Measurements from ENCODE around the gene TMEM200A. TPM values are rescaled to one million over a fixed set of nuclear protein-coding genes. Genes with fewer than 3 reads are reported as not detected.

The TMEM200A gene
- total RNA-seq, 1 donor from 2014 or later = 12.8 TPM

- H3K4me1 Mint-ChIP-seq = peaks cover 13% of the 10 kb centered on the region
- Histone ChIP-seq H3K4me2 (no peak overlapping the region), H3K4me3 (no peak overlapping the region), H4K20me1 (ENCODE audit: low read depth) (no peaks in the 10 kb centered on the region), H3K79me2 (ENCODE audit: low read depth) (peaks cover 5% of the 10 kb centered on the region), H3K4me1 (no peaks in the 10 kb centered on the region), H3K27me3 (peaks cover 15% of the 10 kb centered on the region), H3K36me3 (no peaks in the 10 kb centered on the region), H3F3A (ENCODE audit: low read depth) (peaks cover 3% of the 10 kb centered on the region), H3K27ac (no peak overlapping the region), H3K9me3 (ENCODE audit: low read depth) (no peaks in the 10 kb centered on the region), H3K9ac (no peak overlapping the region), H2AFZ (replicated peaks) (no peak overlapping the region)
- DNase-seq (ENCODE audit: low spot score) = no peak
- no peak overlapping the region for H3K4me3 Mint-ChIP-seq
- no peaks in the 10 kb centered on the region for H3K36me3 Mint-ChIP-seq
- TF ChIP-seq EZH2 (IDR thresholded peaks at IDR 0.05) (no peak), CTCF (IDR thresholded peaks at IDR 0.05) (no peak), EZH2phosphoT487 (IDR thresholded peaks at IDR 0.05) (no peak)
- H3K27ac Mint-ChIP-seq = no peak overlapping the region
- H3K9me3 Mint-ChIP-seq = no peaks in the 10 kb centered on the region
- peaks cover 13% of the 10 kb centered on the region for H3K27me3 Mint-ChIP-seq (ENCODE audit: insufficient read depth, low read depth)
These were observed 4.0 kb downstream of the TMEM200A start for GRCh38 chr6:130369831-130370230.

GRCh38 chr6:130371921-130372420 is 6.2 kb downstream of the TMEM200A start:
- H3K27ac ChIP-seq = no peak overlapping the region
- no peaks in the 10 kb centered on the region for H3K9me3 ChIP-seq (ENCODE audit: low read depth)
- H2AFZ ChIP-seq (replicated peaks) = no peak overlapping the region
- H3K4me3 ChIP-seq = no peak overlapping the region
- H3K9me3 Mint-ChIP-seq = no peaks in the 10 kb centered on the region
- H3K79me2 ChIP-seq (ENCODE audit: low read depth) = peaks cover 5% of the 10 kb centered on the region
- H3K27me3 Mint-ChIP-seq (ENCODE audit: insufficient read depth, low read depth) = peaks cover 9% of the 10 kb centered on the region
- no peak for TF ChIP-seq EZH2 (IDR thresholded peaks at IDR 0.05)
- no peak for TF ChIP-seq CTCF (IDR thresholded peaks at IDR 0.05)
- TF ChIP-seq EZH2phosphoT487 (IDR thresholded peaks at IDR 0.05) = no peak
- H3K4me1 Mint-ChIP-seq = peaks cover 6% of the 10 kb centered on the region
- no peak overlapping the region for H3K9ac ChIP-seq
- H4K20me1 ChIP-seq (ENCODE audit: low read depth) = no peaks in the 10 kb centered on the region
- H3K4me3 Mint-ChIP-seq = no peak overlapping the region
- DNase-seq (ENCODE audit: low spot score) = no peak
- no peaks in the 10 kb centered on the region for H3K36me3 ChIP-seq
- no peak overlapping the region for H3K27ac Mint-ChIP-seq
- H3K36me3 Mint-ChIP-seq = peaks cover 4% of the 10 kb centered on the region
- no peaks in the 10 kb centered on the region for H3F3A ChIP-seq (ENCODE audit: low read depth)
- no peaks in the 10 kb centered on the region for H3K4me1 ChIP-seq
- H3K27me3 ChIP-seq = peaks cover 9% of the 10 kb centered on the region
- no peak overlapping the region for H3K4me2 ChIP-seq

GRCh38 chr6:130372786-130373185 is 7.0 kb downstream of the TMEM200A start:
- TF ChIP-seq EZH2 (IDR thresholded peaks at IDR 0.05) (no peak), EZH2phosphoT487 (IDR thresholded peaks at IDR 0.05) (no peak), CTCF (IDR thresholded peaks at IDR 0.05) (no peak)
- H3K27ac ChIP-seq = no peak overlapping the region
- H3K27me3 ChIP-seq = peaks cover 1% of the 10 kb centered on the region
- H2AFZ ChIP-seq (replicated peaks) = no peak overlapping the region
- H3K36me3 ChIP-seq = no peaks in the 10 kb centered on the region
- H3K79me2 ChIP-seq (ENCODE audit: low read depth) = no peaks in the 10 kb centered on the region
- peaks cover under 1% of the 10 kb centered on the region for H3K9me3 Mint-ChIP-seq
- H3K4me1 Mint-ChIP-seq = peaks cover 5% of the 10 kb centered on the region
- H3K9me3 ChIP-seq (ENCODE audit: low read depth) = no peaks in the 10 kb centered on the region
- H3K4me3 ChIP-seq = no peak overlapping the region
- no peak overlapping the region for H3K4me3 Mint-ChIP-seq
- no peak overlapping the region for H3K27ac Mint-ChIP-seq
- no peaks in the 10 kb centered on the region for H3F3A ChIP-seq (ENCODE audit: low read depth)
- H3K36me3 Mint-ChIP-seq = peaks cover 4% of the 10 kb centered on the region
- peaks cover 7% of the 10 kb centered on the region for H3K27me3 Mint-ChIP-seq (ENCODE audit: insufficient read depth, low read depth)
- DNase-seq (ENCODE audit: low spot score) = no peak
- no peak overlapping the region for H3K4me2 ChIP-seq
- H3K4me1 ChIP-seq = no peaks in the 10 kb centered on the region
- no peaks in the 10 kb centered on the region for H4K20me1 ChIP-seq (ENCODE audit: low read depth)
- H3K9ac ChIP-seq = no peak overlapping the region
